ENCODE measurements around the gene NFE2L2.

- TF ChIP-seq CTCF (IDR thresholded peaks at IDR 0.05 in 4 of 5, conservative IDR thresholded peaks at IDR 0.05 in 1 of 5) (no peak), POLR2A (IDR thresholded peaks at IDR 0.05) (no peak)
Observed at GRCh38 chr2:177257471-177257870, 7.1 kb downstream of the NFE2L2 start.

Measured in gastrocnemius medialis (tissue), 4 donors.